GM19035 (cell line): ENCODE measurements around the gene CNMD.
"Not testable (repeated sequence)": the region's sequence is repeated elsewhere in the genome, so short reads cannot be mapped to it uniquely, and the experiment has no call there.

Experiments used
- ATAC-seq: cut with Tn5 transposase; IDR thresholded peaks from one replicate; pipeline ENCODE4 v1.9.1; 2021; ENCODE audit not compliant: unreplicated experiment

Gene CNMD

GRCh38 chr13:52744842-52745375 is 5.3 kb upstream of the CNMD start:
- ATAC-seq: no peak

GRCh38 chr13:52743988-52744387 is 4.4 kb upstream of the CNMD start:
- no peak for ATAC-seq

- ATAC-seq: no peak
These were observed 3.9 kb upstream of the CNMD start for GRCh38 chr13:52743569-52743968.

GRCh38 chr13:52738719-52739467 is 727 bp downstream of the CNMD start:
- no peak for ATAC-seq

GRCh38 chr13:52737965-52738364 is 1.7 kb downstream of the CNMD start:
- ATAC-seq: no peak

- ATAC-seq: no peak
These were observed 2.2 kb downstream of the CNMD start for GRCh38 chr13:52737451-52737850.

GRCh38 chr13:52736891-52737290 is 2.7 kb downstream of the CNMD start:
- ATAC-seq: no peak

- ATAC-seq: no peak
These were observed 5.5 kb downstream of the CNMD start for GRCh38 chr13:52734075-52734623.

GRCh38 chr13:52726258-52726657 is 13.4 kb downstream of the CNMD start:
- no peak for ATAC-seq

GRCh38 chr13:52725302-52725701 is 14.3 kb downstream of the CNMD start:
- no peak for ATAC-seq

- ATAC-seq: no peak
These were observed 16.4 kb downstream of the CNMD start for GRCh38 chr13:52723181-52723580.

- not testable (repeated sequence) for ATAC-seq
These were observed 18.3 kb downstream of the CNMD start for GRCh38 chr13:52721356-52721755.

GRCh38 chr13:52720904-52721303 is 18.7 kb downstream of the CNMD start:
- ATAC-seq: not testable (repeated sequence)

GRCh38 chr13:52713894-52714293 is 25.7 kb downstream of the CNMD start:
- no peak for ATAC-seq

GRCh38 chr13:52712385-52712784 is 27.2 kb downstream of the CNMD start:
- ATAC-seq: no peak

- ATAC-seq: no peak
These were observed 28.3 kb downstream of the CNMD start for GRCh38 chr13:52711286-52711685.

GRCh38 chr13:52708266-52708665 is 31.4 kb downstream of the CNMD start:
- not testable (repeated sequence) for ATAC-seq

- no peak for ATAC-seq
These were observed 32.2 kb downstream of the CNMD start for GRCh38 chr13:52707375-52707774.

- no peak for ATAC-seq
These were observed 33.5 kb downstream of the CNMD start for GRCh38 chr13:52706081-52706480.

- no peak for ATAC-seq
These were observed 36.1 kb downstream of the CNMD start for GRCh38 chr13:52703482-52703881.

- no peak for ATAC-seq
These were observed 37.7 kb downstream of the CNMD start for GRCh38 chr13:52701728-52702465.

GRCh38 chr13:52696566-52696965 is 43.1 kb downstream of the CNMD start:
- ATAC-seq: no peak
